ENCODE results near the gene GALNT9.

The GALNT9 gene

GRCh38 chr12:132344181-132344580 lies 14.8 kb upstream of the GALNT9 start:
- no peak for DNase-seq

GRCh38 chr12:132343294-132344004 lies 14.1 kb upstream of the GALNT9 start:
- no peak for DNase-seq

DNA sequence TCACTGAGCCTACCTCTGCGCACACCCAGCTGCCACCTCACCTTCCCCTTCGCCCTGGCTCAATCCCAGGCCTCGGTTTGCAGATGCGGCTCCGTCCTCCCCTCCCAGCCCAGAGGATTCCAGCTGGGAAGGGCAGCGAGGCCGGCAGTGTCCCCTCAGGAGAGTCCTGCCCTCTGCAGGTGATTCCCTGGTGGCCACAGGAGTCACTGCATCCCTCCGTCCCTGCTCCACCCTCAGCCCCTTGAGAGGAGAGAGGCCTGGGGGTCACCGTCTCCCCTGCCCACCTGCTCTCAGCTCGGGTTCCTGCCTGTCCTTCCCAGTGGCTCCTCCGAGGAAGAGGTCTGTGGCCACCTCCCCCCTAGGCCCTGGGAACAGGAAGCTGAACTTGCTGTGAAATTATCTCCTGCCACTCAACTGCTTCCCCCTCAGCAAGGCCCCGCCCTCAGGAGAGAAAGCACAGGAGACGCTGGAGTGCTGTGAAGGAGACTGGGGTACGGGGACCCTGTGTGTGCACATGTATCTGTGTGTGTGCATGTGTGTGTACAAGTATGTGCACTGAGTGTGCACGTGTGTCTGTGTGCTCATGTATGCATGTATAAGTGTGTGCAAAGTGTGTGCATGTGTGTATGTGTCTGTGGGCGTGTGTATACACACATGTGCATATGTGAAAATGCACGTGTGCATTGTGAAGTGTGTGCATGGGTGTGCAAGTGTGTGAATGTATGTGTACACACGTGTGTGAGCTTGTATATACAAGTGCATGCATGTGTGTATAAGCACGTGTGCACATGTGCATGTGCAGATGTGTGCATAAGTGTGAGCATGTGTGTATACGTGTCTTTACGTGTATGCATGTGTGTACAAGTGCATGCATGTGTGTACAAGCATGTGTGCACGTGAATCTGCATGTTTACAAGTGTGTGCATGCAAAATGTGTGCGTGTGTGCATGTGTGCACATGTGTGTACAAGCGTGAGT lies 13.2 kb upstream of the GALNT9 start:
- DNase-seq = no peak

DNA sequence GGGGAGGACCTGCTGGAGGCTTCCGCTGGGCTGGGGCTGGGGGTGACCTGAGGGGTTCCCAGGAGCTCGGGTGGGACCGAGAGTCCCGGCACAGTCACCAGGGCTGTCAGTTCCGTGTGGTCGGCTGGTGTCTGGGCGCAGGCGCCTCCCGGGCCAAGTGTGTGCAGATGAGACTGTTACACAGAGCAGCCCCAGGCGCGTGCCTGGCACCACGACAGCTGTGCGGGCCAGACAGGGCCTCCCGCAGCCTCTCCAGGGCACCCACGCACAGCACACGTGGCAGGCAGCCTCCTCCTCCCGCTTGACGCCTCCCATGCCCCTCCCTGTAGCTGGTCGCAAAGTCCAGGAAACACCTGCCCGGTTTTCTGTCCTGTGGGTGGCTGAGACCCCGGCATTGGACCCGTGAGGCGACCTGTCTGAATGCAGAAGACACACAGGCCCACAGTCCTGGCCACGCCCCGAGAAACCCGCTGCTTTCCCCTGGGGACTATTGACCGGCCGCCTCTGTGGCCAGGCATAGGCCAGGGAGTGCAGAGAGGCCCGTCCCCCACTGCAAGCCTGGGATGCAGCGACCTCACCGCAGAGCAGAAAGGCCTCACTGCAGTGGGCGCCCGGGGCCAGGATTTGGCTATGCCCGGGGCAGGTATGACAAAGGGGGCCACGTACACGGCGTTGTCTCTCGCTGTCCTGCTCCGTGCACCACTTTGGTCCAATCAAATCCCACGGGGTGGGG lies 12.1 kb upstream of the GALNT9 start:
- no peak for DNase-seq

GRCh38 chr12:132340266-132341035 lies 11.1 kb upstream of the GALNT9 start:
- no peak for DNase-seq

GRCh38 chr12:132339856-132340255 lies 10.5 kb upstream of the GALNT9 start:
- DNase-seq = no peak

GRCh38 chr12:132338781-132339180 lies 9.4 kb upstream of the GALNT9 start:
- no peak for DNase-seq

DNA sequence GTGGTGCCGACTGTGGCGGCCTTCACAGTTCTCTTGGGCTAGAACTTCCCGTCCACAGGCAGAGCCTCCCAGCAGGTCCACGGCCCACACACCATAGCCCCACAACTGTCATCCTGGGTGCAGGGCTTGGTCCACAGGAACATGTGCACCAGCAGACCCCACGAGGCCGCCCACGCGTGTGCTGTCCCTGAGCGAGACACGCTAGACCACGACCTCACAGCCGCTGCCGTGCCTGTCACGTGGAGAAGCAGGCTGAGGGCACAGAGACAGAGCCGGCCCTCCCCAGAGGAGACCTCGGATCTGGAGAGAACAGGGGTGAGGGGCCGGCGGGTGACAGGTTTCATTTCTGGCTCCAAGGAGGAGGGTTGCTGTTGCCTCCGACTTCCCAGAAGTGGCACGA lies 8.9 kb upstream of the GALNT9 start:
- DNase-seq = no peak

DNA sequence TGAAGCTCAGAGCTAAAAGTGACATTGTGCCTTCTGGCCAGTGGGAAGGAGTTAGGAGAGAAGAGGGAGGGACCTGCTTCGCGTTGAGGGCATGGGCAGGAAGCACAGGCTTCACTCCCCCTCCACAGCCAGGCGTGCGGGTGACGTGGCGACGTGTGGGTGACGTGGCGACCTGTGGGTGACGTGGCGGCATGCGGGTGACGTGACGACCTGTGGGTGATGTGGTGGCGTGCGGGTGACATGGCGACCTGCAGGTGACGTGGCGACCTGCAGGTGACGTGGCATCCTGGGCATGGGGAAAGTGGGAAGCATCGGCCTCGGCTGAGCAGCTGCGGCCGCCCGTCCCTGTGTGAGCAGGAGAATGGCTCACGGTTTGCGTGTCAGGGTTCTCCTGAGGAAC lies 8.2 kb upstream of the GALNT9 start:
- no peak for DNase-seq

GRCh38 chr12:132336451-132337413 lies 7.3 kb upstream of the GALNT9 start:
- DNase-seq = no peak

DNA sequence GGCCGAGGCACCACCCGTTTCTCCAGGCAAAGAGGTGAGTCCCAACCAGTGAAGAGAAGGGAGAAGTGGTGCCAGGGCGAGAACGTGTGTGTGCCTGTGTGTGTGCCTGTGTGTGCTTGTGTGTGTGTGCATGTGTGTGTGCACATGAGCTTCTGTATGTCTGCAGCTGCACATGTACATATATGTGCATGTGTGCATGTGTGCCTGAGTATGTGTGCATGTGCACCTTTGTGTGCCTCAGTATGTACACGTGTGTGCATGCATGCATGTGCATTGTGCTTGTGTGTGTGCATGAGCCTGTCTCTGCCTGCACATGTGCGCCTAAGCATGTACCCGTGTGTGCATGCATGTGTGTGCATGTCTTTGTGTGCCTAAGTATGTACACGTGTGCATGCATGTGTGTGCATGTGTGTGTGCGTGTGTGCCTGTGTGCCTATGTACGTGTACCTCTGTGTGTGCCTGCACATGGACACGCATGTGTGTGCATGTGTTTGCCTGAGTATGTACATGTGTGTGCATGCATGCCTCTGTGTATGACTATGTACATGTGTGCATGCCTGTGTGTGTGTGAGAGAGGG lies 5.9 kb upstream of the GALNT9 start:
- no peak for DNase-seq

DNA sequence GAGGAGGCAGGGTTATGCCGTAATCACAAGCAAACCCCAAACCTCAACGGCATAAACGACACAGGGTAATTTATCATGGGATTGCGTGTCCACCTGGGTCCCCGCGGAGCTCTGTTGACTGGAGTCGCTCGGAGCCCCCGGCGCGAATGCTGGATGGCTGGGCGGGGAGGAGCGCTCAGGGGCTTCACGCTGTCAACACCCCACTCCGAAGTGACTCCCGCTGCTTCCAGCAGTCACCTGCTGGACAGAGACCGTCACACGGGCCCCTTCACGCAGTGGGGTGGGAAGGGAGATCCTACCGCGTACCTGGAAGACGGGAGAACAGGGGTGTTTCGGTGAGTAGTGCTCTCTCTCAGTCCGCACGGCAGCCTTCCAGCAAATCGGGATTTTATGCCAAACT lies 4.4 kb upstream of the GALNT9 start:
- DNase-seq = no peak

DNA sequence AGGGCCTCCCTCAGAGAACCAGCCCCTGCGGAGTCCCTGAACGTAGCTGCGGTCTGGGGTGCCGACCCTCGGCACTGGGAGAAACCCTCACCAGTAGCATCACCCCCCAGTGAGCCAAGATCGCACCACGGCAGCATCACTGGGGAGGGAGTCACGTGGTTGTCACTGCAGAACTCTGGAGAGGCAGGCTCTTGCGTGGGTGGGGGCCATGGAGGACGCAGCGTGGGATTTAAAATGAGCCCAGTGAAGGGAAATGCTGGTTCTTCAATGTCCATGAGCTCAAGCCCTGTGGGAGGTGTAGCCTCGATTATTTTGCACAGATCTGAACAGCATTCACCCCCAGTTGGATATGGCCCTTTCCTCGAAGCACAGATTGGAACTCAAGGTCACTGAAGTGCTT lies 3.9 kb upstream of the GALNT9 start:
- DNase-seq = no peak

DNA sequence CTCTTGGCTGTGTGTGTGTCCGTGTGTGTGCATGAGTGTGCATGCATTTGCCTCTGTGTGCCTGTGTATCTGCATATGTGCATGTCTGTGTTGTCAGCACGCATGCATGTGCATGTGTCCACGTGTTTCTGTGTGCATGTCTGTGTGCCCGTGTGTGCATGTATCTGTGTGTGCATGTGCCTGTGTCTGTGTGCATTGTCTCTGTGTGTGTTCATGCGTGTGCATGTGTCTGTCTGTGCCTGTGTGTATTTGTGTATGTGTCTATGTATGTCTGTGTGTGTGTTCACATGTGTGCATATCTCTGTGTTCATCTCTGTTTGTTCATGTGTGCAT lies 1.1 kb upstream of the GALNT9 start:
- DNase-seq = no peak

DNA sequence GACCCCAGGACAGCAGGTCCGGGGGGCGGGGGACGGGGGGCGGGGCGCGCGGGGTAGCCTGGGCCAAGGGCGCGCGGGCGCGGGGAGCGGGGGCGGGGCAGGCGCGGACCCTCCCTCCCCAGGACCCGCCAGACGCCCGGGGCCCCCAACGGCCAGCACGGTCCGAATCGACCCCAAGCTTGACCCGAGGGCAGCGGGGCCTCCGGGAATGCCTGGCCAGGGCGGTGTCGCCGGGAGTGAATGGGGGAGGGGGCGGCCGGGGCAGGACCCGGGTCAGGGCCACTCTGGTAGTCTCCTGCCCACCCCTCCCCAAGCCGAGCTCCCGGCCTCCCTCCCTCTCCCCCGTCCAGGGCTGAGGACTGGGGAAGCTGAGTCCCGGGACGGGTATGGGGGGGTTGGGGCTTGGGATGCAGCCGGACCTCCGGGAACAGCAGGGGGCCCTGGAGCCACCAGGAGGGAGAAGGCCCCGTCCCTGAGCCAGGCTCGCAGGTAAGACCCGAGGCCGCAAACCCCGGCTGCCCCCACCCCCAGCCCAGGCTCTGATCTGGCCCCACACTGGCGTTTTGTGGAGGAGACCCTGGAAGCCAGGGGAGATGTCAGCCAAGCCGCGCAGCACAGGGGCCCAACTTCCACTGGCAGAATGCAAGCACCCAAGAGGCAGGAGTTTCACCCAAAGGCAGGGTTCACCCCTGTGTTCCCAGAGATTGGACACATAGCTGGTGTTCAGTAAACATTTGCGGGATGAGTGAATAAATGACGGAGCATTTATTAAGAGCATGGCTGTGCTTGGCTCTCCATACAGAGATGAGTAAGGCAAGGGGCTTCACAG lies 545 bp upstream of the GALNT9 start:
- no peak for DNase-seq

DNA sequence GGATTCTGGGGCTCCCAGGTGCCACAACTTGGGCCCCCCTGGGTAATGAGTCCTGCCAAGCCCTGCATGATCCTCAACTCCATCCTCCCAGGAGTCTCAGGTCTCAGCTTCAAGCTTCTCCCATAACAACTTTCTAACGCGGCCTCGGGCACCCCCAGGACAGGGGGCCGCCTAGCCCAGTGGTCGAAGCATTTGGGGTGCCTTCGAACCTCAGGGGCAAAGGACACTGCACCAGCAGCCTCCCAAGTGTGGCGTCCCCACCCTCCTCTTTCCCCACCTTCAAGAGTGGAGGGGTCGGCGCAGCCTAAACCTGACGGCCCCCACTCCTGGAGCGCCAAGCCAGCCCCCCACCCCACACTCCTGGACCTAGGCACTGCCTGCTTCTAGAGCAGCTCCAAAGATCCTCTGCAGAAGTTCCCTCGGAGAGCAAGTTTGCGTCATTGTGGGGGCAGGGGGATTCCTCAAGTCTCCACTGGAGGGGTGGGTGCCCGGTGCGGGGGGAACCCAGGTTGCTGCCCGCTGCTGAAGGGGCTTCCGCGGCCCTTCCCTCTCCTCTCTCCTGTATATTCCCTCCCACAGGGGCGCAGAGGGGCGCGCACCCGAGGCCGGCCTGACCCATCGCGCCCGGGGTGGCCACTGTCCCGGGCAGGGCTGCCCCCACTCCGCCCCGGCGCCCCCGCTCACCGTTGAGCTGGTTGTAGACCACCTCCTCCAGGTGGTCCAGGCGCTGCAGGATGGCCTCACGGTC lies 933 bp downstream of the GALNT9 start:
- no peak for DNase-seq

DNA sequence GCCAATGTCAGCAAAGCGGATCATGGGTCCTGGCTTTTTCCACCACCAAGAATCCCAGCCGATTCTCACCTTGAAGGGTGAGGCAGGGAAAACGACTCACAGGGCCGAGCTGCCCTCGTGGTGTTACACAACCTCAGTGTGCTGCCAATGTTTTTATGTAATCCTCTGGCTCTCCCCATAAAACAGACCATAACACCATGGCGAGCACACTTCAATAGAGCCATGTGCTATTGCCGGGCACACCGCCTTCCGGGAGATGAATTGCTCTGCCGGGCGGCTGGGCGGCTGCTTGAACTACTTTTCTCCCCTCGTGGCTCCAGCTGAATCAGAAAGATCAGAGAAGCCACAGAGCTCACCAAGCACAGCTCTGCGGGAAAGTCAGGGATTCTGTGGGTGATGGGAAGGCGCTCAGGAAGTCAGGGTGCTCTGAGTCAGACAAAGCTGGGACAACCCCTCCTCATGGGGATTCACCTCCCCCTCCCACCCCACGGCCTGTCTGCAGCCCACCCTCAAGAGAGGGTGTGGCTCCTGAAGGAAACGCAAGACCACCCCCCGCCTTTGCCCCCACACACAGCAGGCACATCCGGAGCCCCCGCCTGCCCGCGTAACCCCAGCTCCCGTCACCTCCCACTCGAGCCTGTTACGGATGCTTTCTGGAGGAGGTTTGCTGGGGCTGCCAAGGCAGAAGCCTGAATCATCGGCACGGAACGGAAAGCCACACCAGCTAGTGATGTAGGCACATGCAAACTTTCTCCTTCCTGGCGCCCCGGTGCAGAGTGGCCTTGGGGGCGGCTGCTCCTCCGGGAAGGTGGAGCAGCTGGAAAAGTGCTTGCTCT lies 1.8 kb downstream of the GALNT9 start:
- DNase-seq = no peak

- DNase-seq = no peak
These were observed 2.7 kb downstream of the GALNT9 start for GRCh38 chr12:132326646-132327045.

- no peak for DNase-seq
These were observed 3.7 kb downstream of the GALNT9 start for GRCh38 chr12:132325733-132326130.
